ENCODE results near the gene HOXA13.

The HOXA13 gene

DNA sequence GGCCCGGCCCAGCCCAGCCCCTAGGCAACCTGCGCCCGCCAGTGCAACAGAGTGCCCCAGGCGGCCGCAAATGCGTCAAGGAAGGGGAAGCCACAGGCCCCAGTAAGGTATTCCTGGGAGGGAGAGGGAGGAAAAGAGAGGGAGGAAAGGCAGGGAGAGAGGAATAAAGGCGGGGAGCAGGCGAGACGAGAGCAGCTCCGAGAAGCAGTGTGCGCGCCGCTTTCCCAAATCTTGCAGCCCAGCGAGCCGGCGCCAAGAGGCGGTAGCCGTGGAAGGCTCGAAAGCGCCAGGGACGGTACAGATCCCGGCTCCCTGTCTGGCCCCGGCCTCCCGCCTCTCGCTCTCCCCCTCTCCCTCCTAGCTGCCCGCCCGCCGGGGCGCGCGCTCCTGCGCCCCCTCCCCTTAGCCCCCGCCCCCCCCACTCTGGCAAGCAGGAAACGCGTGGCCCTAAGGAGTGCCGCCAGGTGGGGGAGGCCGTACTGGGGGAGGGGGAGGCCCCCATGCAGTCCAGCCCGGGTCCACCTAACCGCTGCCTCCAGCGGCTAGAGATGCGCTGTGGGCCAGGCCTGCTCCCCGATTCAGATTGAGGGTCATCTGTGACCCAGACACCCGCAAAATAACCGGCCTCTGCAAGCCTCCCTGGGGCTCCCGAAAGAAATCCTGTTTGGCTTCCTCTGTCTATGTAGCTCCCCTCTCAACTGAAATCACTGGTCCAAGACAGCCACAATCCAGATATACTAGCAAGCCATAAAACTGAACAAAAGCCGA is 30.0 kb downstream of the HOXA13 start:
- DNase-seq: peak; percentile 79

DNA sequence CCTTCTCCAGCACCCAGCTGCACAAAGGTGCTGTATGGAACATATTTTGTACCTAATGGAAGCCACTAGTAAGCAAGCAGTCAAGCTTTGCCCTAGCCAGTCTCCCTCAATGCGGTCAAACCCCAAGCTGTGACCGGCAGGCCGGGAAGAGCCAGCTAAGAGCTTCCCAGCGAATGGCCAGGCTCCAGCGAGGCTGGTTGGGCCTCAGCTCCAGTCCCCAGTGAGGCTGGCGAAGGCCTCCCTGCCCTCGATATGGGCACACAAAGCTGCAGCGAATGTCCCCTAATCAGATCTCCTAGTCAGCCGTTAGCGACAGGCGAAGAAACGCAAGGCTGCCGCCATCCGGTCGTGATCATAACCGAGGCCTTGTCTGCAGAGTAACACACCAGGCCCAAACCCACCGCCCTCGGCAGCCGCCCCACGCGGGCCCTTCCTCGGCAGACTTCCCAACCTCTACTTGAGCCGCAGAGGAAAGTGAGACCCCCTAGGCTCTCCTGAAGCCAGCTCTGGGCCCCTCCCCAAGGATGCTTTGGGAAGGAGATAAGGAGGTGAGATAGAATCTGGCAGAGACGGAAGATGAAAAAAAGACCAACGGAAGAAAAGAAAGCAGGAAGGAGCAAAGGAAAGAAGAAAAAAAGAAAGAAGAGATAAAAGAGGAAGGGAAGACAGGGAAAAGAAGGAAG is 31.5 kb downstream of the HOXA13 start:
- peak; percentile 87 for DNase-seq

DNA sequence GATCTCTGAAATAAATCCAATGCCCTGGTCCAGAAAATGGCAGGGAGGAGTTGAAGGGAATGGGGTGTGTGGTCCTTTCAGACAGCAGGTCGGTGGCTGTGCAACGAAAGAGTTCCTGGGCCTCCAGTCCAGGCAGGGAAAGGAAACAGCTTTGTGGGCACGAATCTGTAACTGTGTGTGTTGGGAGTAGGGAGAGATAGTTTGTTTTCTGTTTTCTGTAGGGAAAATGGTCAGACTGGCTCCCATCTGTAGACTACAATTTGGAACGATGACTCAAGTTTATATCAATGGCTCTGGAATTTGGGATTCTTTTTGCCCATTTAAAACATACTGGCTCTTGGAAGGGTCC is 32.0 kb downstream of the HOXA13 start:
- DNase-seq: no peak

DNA sequence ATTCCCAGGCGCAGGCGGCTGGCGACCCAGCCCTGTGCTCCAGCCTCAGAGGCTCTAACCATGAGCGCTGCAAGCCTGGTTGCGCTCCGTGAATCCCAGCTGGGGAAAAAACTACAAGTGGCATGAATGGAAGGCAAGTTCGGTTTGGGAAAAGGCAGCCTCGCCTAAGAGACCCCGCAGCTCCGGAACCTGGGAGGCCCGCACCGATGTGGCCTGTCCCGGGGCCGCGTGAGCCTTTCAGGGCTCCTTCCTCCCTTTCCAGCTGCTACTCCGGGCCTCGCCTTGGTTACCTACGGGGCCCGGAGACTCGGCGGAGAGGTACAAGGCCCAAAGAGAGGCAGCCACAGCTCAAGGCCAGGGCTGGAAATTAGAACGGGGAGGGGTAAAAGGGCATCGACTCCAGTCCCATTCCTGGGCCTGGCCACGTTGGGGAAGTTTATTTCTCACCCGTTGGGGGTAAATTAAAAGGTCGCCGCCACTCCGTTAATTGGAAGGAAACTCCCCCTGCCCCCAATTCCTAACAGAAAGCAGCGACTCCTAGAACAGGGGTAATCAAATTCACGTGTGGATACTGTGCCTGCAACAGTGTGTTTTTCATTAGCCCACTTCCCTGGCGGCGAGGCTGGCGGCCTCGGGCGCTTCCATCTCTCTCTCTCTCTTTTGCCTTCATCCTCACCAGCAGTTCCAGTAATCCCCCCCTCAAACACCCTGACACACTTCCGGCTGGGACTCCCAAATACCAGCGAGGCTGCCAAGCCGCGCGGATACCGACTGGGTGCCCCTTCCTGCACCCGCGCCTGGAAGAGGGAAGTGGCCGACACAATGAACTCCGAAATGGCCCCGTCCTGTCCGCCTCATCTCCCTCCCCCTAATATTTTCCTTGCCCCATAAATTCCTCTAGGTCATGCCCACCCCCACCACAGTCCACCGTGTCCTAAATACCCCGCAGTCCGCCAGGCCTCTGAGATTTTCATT is 33.1 kb downstream of the HOXA13 start:
- peak; percentile 56 for DNase-seq

DNA sequence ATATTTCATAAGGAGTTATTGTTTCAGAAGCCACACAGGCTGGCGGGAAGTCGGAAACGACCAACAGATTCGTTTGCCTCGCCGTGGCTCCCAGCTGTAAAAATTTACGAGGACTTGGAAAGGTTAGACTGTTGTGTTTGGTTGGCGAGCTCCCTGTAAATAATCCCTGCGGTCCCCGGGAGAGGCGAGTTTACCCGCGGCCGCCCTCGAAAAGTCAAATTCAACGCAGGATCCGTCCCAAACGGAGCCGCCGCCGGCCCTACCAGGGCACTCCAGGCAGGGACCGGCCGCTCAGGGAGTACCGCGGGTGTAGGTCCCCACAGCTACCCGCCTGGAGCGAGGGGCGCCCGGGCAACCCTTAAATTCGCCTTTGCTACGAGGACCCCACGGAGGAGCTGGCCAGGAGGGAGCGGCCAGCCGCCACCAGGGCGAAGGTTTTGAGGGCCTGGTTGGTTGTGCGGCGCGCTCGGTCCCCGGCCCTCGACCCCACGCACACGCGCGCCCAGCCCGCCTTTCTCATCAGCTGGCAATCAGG is 33.8 kb downstream of the HOXA13 start:
- DNase-seq: peak; percentile 67

DNA sequence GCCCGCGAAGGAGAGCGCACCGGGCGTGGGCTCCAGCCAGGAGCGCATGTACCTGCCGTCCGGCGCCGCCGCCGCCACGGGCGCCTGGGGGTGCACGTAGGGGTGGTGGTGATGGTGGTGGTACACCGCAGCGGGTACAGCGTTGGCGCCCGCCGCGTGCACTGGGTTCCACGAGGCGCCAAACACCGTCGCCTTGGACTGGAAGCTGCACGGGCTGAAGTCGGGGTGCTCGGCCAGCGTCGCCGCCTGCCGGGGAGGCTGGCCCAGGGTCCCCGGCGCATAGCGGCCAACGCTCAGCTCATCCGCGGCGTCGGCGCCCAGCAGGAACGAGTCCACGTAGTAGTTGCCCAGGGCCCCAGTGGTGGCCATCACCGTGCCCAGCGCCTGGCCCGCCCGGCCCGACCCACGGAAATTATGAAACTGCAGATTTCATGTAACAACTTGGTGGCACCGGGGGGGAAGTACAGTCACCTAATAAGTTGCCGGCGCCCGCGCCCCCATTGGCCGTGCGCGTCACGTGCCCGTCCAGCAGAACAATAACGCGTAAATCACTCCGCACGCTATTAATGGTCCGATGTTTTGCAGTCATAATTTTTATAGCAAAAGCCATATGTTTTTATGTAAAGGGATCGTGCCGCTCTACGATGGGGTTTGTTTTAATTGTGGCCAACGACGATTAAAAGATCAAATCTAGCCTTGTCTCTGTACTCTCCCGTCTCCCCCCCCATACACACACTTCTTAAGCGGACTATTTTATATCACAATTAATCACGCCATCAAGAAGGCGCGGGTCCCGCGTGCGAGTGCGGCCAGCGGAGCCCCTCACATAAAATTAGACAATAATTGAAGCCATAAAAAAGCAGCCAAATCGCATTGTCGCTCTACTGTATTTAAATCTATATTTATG is 34.5 kb downstream of the HOXA13 start, which contains the start of gene HOXA9:
TSS of gene HOXA9 (minus strand) at position 449 of the 907 bp plus-strand sequence. CDS start at position 369, 80 bp downstream.
- peak; percentile 94 for DNase-seq

DNA sequence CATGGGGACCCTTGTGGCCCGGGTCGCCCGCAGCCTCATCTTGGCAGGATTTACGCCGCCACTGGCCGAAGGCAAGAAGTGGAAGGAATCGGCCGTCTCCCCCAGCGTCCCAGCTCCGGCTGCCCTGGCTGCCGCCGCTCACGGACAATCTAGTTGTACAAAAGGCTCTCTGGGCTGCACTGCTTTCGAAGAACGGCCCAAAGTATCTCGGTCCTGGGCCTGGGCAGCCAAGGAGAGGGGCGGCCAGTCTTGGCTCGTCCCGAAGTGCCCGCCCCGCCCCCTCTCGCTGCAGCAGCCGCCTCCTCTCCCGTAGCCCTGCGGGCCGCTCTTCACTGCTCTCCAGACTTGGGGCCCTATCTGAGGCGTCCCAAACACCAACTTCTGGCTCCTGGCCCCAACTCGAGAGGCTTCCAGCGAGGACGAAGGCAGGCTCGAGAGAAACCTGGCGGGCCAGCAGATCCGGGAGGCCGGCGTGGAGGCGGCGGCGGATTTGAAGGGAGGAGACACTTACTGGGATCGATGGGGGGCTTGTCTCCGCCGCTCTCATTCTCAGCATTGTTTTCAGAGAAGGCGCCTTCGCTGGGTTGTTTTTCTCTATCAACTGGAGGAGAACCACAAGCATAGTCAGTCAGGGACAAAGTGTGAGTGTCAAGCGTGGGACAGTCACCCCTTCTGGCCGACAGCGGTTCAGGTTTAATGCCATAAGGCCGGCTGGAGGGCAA is 35.4 kb downstream of the HOXA13 start:
- DNase-seq: peak; percentile 76

DNA sequence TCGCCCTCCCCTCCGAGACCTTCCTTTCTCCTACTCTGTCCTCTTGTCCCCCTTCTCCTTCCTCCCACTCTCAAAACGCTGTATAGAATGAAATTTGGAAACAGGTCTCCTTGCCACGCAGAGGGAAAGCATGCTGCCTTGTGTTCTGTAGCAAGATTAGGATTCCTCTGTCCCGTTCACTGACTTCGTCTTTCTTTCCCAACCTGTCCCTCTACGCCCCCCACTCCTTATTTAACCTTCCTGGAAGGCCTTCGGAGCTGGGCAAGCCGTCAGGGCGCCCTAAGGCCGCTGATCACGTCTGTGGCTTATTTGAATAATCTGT is 35.9 kb downstream of the HOXA13 start:
- peak; percentile 44 for DNase-seq

DNA sequence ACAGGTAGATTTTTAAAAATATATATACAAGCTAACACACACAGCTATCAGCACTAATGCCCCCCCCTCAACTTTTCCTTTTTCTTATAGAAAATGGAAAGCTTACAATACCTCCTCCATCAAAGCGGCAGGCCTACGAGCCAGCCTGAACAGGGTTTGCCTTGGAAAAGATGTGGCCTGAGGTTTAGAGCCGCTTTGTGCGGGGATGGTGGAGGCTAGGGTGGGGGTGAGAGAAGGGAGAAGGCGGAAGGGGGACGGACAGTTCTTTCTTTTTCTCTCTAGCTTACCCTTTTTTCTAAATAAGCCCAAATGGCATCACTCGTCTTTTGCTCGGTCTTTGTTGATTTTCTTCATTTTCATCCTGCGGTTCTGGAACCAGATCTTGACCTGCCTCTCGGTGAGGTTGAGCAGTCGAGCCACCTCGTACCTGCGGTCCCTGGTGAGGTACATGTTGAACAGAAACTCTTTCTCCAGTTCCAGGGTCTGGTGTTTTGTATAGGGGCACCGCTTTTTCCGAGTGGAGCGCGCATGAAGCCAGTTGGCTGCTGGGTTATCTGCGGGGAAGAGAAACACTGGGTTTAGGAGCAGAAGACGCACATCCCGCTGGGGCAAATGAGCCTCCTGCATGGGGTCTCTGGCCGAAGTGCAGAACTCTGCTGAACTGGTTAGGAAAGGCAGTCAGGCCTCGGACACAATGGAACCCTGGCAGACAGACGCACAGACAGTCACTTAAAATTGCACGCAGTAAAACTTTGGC is 36.4 kb downstream of the HOXA13 start:
- no peak for DNase-seq

DNA sequence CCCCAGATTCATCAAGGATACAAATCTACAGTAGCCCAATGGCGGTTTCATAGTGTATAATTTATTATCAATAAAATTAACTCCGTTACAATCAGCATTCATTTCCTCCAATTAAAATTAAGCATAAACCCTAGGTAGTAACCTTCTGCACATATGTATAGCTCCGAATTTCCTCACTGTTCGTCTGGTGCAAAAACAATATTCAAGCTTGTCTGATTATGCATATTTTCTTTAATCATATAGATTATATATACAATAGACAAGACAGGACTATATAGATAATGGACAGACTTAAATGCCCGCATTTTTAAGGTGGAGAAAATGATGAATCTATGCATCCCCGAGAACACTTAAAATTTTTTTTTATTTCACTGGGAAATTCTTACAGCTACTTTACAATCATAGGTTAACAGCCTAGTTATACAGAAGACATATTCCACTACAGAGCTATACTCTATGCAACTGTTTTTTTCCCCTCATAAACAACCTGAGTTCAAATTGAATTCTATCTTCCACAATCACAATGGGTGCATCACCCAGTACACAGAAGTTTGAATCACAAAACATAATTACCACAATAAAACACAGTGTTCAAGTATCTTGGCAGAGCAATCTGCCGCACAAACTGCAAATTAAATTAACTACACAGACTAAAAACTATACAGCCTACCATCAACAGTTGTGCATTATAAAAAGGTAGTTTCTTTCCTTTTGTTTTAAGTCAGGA is 37.2 kb downstream of the HOXA13 start:
- no peak for DNase-seq

DNA sequence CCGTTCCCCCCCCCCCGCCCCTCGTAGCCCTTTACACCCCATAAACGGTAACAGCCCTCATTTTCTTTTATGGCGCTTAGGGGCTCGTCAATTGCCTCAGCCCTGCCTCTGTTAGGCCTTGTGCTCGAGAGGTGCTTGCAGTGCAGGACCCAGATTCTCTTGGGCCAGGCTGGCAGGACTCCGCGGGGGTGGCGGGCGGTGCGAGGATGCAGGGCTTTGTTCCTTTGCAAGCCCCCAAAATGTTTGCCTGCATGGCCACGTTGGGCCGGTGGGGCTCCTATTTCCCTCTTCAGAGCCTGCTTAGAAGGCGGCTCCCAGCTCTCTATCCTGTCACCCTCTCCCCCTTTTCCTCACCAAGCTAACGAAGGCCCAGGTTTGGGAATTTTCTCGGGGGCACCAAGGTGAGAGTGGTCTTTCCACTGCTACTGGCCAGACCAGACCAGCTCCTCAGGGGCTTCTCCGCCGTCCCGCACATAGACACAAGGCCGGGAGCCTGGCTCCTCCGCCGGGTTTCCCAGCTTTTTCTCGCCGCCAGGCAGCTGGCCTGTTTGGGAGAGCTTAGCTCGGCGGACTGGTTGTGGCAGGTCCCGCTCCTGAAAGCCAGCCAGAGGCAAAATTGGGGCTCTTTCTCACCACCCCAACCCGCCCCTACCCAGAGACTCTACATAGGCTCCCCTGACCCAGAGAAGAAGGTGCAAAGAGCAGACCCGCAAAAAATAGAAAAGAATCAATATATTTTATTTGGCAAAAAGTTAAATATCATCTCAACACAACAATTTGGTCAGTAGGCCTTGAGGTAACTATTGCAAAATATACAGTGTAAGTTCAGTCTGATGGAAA is 38.0 kb downstream of the HOXA13 start:
- peak; percentile 61 for DNase-seq

DNA sequence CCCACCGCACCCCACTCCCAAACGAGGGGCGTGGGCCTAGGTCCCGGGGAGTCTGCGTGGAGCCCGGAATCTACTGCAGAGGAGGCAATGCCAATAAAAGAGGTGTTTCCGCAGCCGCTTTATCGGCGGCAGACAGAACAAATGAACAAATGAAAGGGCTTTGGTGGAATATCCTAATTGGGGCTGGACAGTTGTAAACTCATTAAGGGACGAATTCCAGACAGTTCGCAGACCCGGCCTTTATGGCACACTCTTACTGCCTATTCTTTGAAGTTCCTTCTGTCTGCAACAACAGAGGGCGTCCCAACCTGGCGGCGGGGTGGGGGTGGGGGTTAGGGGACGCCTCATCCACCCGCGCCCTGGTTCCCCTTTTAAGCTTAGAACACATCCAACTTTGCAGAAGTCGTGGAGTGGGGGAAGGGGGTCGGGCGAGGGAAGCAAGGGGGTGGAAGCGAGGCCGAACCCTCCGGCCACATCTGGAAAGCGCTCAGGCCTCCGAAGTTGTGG is 38.6 kb downstream of the HOXA13 start:
- DNase-seq: peak; percentile 77

DNA sequence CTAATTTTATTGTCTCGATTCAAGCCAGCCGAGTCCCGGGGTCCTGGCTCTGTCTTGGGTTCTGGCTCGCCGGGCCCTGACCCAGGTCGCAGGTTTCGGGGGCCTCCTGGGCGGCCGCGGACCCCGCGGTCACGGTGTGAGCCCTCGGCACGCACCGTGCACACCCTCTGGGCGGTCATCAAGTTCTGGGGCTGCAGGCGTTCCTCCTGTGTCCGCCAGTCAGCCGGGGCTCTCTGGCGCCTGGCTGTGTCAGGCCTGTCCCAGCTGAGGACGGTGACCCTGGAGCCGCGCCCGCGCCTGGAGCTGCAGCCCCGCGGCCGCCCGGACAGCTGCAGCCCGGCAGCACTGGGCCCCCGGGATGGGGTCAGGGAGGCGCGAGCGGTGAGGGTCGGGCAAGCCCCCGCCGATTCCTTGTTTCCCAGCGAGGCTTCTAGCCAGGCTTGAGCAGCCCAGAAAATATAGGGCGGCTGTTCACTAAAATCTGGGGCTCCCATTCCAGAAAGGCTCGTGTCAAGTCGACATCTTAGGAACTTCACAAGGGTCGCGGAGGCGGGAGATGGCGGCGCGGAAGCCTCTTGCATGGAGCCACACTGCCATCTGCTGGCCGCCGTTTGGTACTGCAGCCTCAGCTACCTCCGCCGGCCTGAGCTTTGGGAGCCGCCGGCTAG is 39.2 kb downstream of the HOXA13 start:
- DNase-seq: peak; percentile 94

DNA sequence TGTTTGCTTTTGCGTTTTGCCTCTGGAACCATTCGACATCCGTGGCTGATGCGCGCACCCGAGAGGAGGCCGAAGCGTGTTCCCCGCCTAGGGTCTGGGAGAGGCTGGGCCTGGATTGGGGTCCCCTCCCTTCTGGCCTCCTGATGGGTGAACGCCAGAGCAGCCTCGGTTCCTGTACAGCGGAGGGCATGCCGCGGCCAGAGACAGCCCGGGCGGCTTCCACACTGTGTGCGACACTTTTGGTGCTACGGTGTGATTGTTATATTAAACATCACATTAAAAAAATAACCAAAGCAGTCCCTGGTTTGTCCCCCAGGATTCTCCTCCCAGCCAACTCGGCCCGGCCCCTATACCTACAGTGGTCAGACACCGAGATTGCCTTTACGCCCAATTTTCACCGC is 39.7 kb downstream of the HOXA13 start:
- peak; percentile 74 for DNase-seq

DNA sequence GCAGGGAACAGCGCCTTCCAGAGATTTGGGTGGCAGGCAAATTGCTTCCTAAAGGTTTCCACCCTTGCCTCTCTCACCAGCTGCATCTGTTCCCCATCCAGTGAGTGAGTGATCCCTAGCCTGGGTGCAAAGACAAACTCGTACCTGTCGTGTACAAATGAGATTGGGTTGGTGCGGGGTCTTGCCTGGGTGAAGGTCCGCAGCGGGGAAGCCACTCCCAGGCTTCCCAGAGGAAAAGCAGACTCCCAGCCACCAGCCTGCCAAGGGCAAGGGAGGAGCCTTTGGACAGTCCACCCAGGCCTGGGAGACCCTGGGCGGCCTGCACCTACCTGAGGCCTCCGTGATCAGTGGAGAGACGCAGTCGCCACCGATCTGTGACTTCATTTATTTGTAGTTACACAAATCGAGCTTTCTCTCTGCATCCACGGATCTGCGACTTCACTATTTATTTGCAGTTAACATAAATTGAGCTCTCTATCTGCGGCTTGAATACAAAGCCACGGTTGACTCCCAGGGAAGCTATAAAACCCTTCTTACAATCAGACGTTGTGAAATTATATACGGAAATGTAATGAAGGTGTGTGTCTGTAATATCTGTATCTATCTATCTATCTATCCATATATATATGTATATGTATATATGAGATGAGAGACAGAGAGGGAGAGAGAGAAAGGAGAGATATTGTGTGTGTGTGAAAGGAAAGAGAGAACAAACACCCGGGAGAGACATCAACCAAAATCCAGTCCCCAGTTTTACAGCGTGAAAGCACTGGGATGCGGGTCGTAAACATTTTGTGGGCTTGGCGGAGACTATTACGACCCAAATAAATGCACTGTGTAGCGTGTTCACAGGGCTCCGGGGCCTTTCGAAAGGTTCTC is 40.4 kb downstream of the HOXA13 start:
- peak; percentile 26 for DNase-seq

DNA sequence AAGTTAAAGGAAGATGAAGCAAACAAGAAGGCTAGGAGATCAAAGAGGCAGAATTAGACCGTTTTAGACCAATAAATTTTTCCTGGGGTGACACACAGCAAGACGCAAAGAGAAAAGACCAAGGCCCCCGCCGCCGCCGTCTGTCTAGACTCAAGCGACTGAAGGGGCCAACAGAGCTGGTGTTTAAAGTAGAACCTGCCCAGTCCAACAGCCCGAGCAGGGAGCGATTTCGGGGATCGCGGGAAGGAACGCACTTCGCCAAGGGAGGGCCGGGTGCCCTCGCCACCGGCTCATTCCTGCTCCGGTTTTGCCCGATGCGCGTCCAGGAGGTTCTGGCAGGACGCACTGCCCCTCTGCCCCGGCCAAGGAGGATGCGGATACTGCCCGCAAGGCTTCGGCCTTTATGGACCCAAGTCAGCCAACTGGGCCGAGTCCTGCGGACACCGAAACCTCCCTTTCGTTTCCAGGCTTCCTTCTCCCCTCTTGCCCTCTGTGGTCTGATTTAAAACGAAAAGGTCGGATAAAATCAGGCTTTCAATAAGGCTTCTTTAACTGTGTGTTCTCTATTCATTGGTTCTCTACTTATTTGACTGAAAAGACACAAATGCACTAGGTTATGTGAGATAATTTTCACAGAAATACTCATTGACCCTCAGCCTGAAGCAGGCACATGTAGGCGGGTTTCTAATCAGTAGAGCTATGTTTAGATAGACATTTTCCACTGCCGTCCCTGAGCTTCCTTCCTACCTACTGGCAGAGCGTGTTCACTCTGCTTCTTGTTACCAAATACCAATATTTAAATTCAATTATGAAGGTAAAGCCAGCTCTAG is 41.2 kb downstream of the HOXA13 start:
- DNase-seq: peak; percentile 23
